K562 (cell line): ENCODE data around the gene PPP1R14C. TPM values are rescaled to one million over a fixed set of nuclear protein-coding genes. Genes with fewer than 3 reads are reported as not detected.

Experiments
- ATAC-seq: fragments of 200-7000 bp; cut with Tn5 transposase; 3 replicates; pipeline ENCODE4 v1.9.1; 2020; ENCODE audit warnings: moderate library complexity
- BruUV-seq: library from RNA; stranded (reverse); fragments of 400-500 nt; replicated peaks from 2 replicates; lab custom pipeline; 2021; lab: Mats Ljungman, UMichigan
- CTCF ChIA-PET: fragments of 300-600 bp; formaldehyde crosslinking; extraction: SDS; loops from one replicate; lab custom pipeline; 2021; ENCODE audit warnings: low intra/inter-chr PET ratio; lab: Yijun Ruan, JAX
- POLR2A ChIA-PET: fragments of 300-600, 350-650 bp; sonication (Branson Sonifier 250); formaldehyde crosslinking; extraction: SDS; loops from one replicate; lab custom pipeline; 2021; ENCODE audit warnings: antibody characterized with exemption, inconsistent platforms; lab: Yijun Ruan, JAX
- DNase-seq, 4 experiments: peaks; one replicate each; pipeline versions ENCODE4 v3.0.0 to v3.0.0-alpha.2; 2011 to 2018; ENCODE audit warnings: low spot score in 3 of 4, mixed read lengths in 3 of 4; ENCODE audit errors: extremely low read depth in 1 of 4
- FAIRE-seq: peaks from 2 replicates; lab custom pipeline; 2011; peaks lifted over from hg19 to GRCh38; lab: Jason Lieb, UNC
- H2AFZ ChIP-seq: 2 replicates; pipeline ENCODE4 v1.6.0; 2011; ENCODE audit warnings: low read depth, low read length, control low read depth, inconsistent platforms
- H3K27ac ChIP-seq: fragments of 200-600 bp; 3 replicates; pipeline ENCODE4 v1.8.0; 2011; ENCODE audit warnings: low read depth, mild to moderate bottlenecking, control low read depth, inconsistent platforms, low read length, moderate library complexity, mixed read lengths; ENCODE audit errors: extremely low read depth
- H3K27me3 ChIP-seq, 2 experiments: fragments of 300-600 bp in 1 of 2; 2 replicates in 1 of 2; 3 replicates in 1 of 2; pipeline versions ENCODE4 v1.6.0 to v1.8.0; 2011; ENCODE audit warnings: inconsistent platforms in 2 of 2, low read length in 2 of 2, mild to moderate bottlenecking in 1 of 2, mixed read lengths in 1 of 2, moderate library complexity in 1 of 2; ENCODE audit not compliant: control insufficient read depth in 2 of 2, insufficient read depth in 2 of 2
- H3K36me3 ChIP-seq: fragments of 300-600 bp; 3 replicates; pipeline ENCODE4 v1.8.0; 2011; ENCODE audit warnings: mild to moderate bottlenecking, low read length, inconsistent platforms; ENCODE audit not compliant: control insufficient read depth, insufficient read depth
- H3K4me1 ChIP-seq, 2 experiments: fragments of 200-600 bp in 1 of 2; replicated peaks in 1 of 2; 2 replicates in 1 of 2; 3 replicates in 1 of 2; pipeline versions ENCODE4 v1.5.1 to v1.8.0; 2011; ENCODE audit warnings: inconsistent platforms in 2 of 2, low read length in 2 of 2, mild to moderate bottlenecking in 1 of 2, mixed read lengths in 1 of 2, moderate library complexity in 1 of 2; ENCODE audit not compliant: control insufficient read depth in 2 of 2, insufficient read depth in 2 of 2
- H3K4me2 ChIP-seq: 2 replicates; pipeline ENCODE4 v1.6.1; 2011; ENCODE audit warnings: low read length, control low read depth, inconsistent platforms, mixed read lengths; ENCODE audit not compliant: insufficient read depth
- H3K4me3 ChIP-seq: fragments of 200-600 bp; sonication (generic), shearing (Covaris generic); 2 replicates; pipeline ENCODE4 v1.5.1; 2016; ENCODE audit warnings: control low read depth, inconsistent platforms
- H3K79me2 ChIP-seq: fragments of 200-600 bp; 3 replicates; pipeline ENCODE4 v1.8.0; 2011; ENCODE audit warnings: low read length, inconsistent platforms; ENCODE audit not compliant: control insufficient read depth, insufficient read depth
- H3K9ac ChIP-seq, 2 experiments: 2 replicates each; pipeline versions ENCODE4 v1.6.0 to v1.6.1; 2011; ENCODE audit warnings: low read depth in 2 of 2, low read length in 2 of 2, control low read depth in 1 of 2, inconsistent platforms in 1 of 2, mild to moderate bottlenecking in 1 of 2, mixed read lengths in 1 of 2; ENCODE audit not compliant: insufficient read depth in 1 of 2
- H3K9me1 ChIP-seq: one replicate; pipeline ENCODE4 v1.6.0; 2011; ENCODE audit warnings: inconsistent platforms, mild to moderate bottlenecking, low read length, moderate library complexity; ENCODE audit not compliant: control insufficient read depth, insufficient read depth
- H3K9me3 ChIP-seq: replicated peaks from 2 replicates; pipeline ENCODE4 v1.5.1; 2011; ENCODE audit warnings: low read depth, low read length, inconsistent platforms; ENCODE audit not compliant: control insufficient read depth, insufficient read depth
- H4K20me1 ChIP-seq: replicated peaks from 2 replicates; pipeline ENCODE4 v1.6.1; 2011; ENCODE audit warnings: low read length, inconsistent platforms, mixed read lengths; ENCODE audit not compliant: control insufficient read depth, insufficient read depth
- KAT7 ChIP-seq: sonication (generic); formaldehyde crosslinking; IDR thresholded peaks from 2 replicates; pipeline ENCODE4 v1.8.0; 2022; ENCODE audit warnings: missing genetic modification reagents, mild to moderate bottlenecking, borderline replicate concordance
- PATZ1 ChIP-seq: fragments of 250-450 bp; sonication (Bioruptor Pico); IDR thresholded peaks from 2 replicates; pipeline ENCODE4 v1.5.0; 2020; ENCODE audit warnings: mild to moderate bottlenecking, borderline replicate concordance
- STAT5B ChIP-seq: fragments of 250-450 bp; sonication (Bioruptor Pico); IDR thresholded peaks from 2 replicates; pipeline ENCODE4 v1.8.0; 2021; ENCODE audit warnings: mild to moderate bottlenecking, inconsistent platforms
- ZBTB12 ChIP-seq: fragments of 250-450 bp; sonication (Bioruptor Pico); IDR thresholded peaks from 2 replicates; pipeline ENCODE4 v1.4.0; 2020
- ZBTB40 ChIP-seq, 2 experiments: fragments of 450-650 bp in 1 of 2; sonication (generic) in 1 of 2; formaldehyde crosslinking in 1 of 2; IDR thresholded peaks; 2 replicates each; pipeline versions ENCODE4 v1.7.1 to v1.9.0; 2016 to 2022; ENCODE audit warnings: inconsistent platforms in 1 of 2, mild to moderate bottlenecking in 1 of 2, missing genetic modification reagents in 1 of 2
- ZC3H11A ChIP-seq: IDR thresholded peaks from 2 replicates; pipeline ENCODE4 v1.6.1; 2012; ENCODE audit warnings: low read depth, low read length, improper control_type of control experiment
- WGBS: fragments of 100-300 bp; shearing (Covaris generic); methylation state at CpG from one replicate; pipeline ENCODE4 v1.1.6; 2016; ENCODE audit warnings: low coverage, mixed read lengths; ENCODE audit not compliant: insufficient coverage; ENCODE audit errors: missing lambda C conversion rate; 5-methylcytosine and 5-hydroxymethylcytosine counted together
- in situ Hi-C: fragments of 300-500 bp; cut with MboI; formaldehyde crosslinking; loops from 4 replicates; pipeline ENCODE4 v1.15.0; 2018; ENCODE audit warnings: inconsistent platforms, mixed read lengths
- intact Hi-C: fragments of 100-400 bp; cut with micrococcal nuclease; formaldehyde crosslinking; loops from 2 replicates; pipeline ENCODE4 v1.14.2; 2022
- polyA plus RNA-seq, 8 experiments: library from polyadenylated mRNA; depleted of rRNA in 4 of 8; stranded (reverse) in 5 of 8; unstranded in 3 of 8; fragments of >200 nt; fragmentation: Nextera tagmentation in 2 of 8; fragmentation: Illumina TruSeq in 1 of 8; extraction: Ambion mirVana in 2 of 8; extraction: Trizol in 1 of 8; gene quantifications; 2 replicates each; pipeline versions ENCODE4 v1.2.1 to v1.2.3, GENCODE V29; 2011 to 2014; ENCODE audit warnings: inconsistent platforms in 1 of 8, missing spikeins in 1 of 8
- total RNA-seq, 7 experiments: library from RNA; depleted of rRNA in 6 of 7; stranded (reverse); fragments of >200 nt in 6 of 7; fragmentation: Illumina TruSeq in 2 of 7; extraction: Trizol in 2 of 7; gene quantifications; 2 replicates each; pipeline versions ENCODE4 v1.2.1 to v1.2.3, GENCODE V29; 2011 to 2021; ENCODE audit warnings: low replicate concordance in 1 of 7

The PPP1R14C gene
- total and polyA plus RNA-seq, 9 of the 15 experiments (the other 6 are each of a cell fraction or from before 2014, with no cell fraction given), result 4.5 to 16.6 (median 11.9) TPM

- Histone ChIP-seq H3K4me1 (peaks cover 3 to 23% of the 10 kb centered on the region in 2 experiments; a peak in 4 of 5 replicates), H4K20me1 (no peaks in the 10 kb centered on the region), H3K27me3 (no peaks in the 10 kb centered on the region), H3K4me3 (no peak overlapping the region), H3K9me3 (peaks cover 21% of the 10 kb centered on the region), H3K27ac (peak overlapping the region; percentile 64; the same call in 2 of the 3 replicates), H2AFZ (peak overlapping the region; percentile 60), H3K36me3 (no peaks in the 10 kb centered on the region), H3K9me1 (no peaks in the 10 kb centered on the region), H3K79me2 (no peaks in the 10 kb centered on the region), H3K4me2 (0 out of 2 replicates have a peak overlapping the region, but pooled peaks have one; percentile 2), H3K9ac (no peak overlapping the region)
- intact Hi-C loops, result no loop called here
- peak; percentile 23 for FAIRE-seq
- WGBS, result 72% methylated on average over 3 of the region's 3 CpGs
- POLR2A ChIA-PET, result interaction anchor here (0.9 to 2.4 kb wide), 5 partner anchors 10 to 21 kb away, joined by 3 to 13 read pairs (median 3); no protein-coding TSS in a partner anchor
- in situ Hi-C loops, result no loop called here
- CTCF ChIA-PET, result no interaction called here
- ATAC-seq, result peak; percentile 88
- peak; percentile 56 to 72 (median 66) for DNase-seq
- BruUV-seq, result no TSS peak
- no peak for TF ChIP-seq KAT7 (CRISPR knock-in tag)
- no peak for TF ChIP-seq ZC3H11A
- TF ChIP-seq ZBTB12 (CRISPR knock-in tag), result no peak
- no peak for TF ChIP-seq PATZ1 (CRISPR knock-in tag)
- TF ChIP-seq STAT5B (CRISPR knock-in tag), result no peak
- TF ChIP-seq ZBTB40 (IDR thresholded peaks at IDR 0.05), result no peak
- no peak for TF ChIP-seq ZBTB40 (CRISPR knock-in tag; IDR thresholded peaks at IDR 0.05)
Measured at GRCh38 chr6:150297327-150298029, 154.6 kb downstream of the PPP1R14C start.
